GM12878 (cell line): ENCODE data around the gene HAGHL. TPM values are rescaled to one million over a fixed set of nuclear protein-coding genes. Genes with fewer than 3 reads are reported as not detected.

Source experiments
- CUX1 ChIP-seq: IDR thresholded peaks from 2 replicates; pipeline ENCODE4 v1.6.1; 2012; ENCODE audit warnings: improper control_type of control experiment, low read depth, low read length; ENCODE audit not compliant: insufficient replicate concordance
- IRF5 ChIP-seq: fragments of 450-650 bp; IDR thresholded peaks from 2 replicates; pipeline ENCODE4 v1.6.1; 2017; ENCODE audit warnings: borderline replicate concordance
- LARP7 ChIP-seq: fragments of 450-650 bp; IDR thresholded peaks from 2 replicates; pipeline ENCODE4 v1.6.1; 2017; ENCODE audit warnings: mild to moderate bottlenecking
- NRF1 ChIP-seq: conservative IDR thresholded peaks from 2 replicates; pipeline ENCODE4 v1.6.1; 2011; ENCODE audit warnings: mild to moderate bottlenecking, low read depth, low read length, improper control_type of control experiment
- SRF ChIP-seq, 2 experiments: IDR thresholded peaks; 2 replicates each; pipeline ENCODE4 v1.6.1; 2011; ENCODE audit warnings: low read depth in 2 of 2, low read length in 2 of 2, mild to moderate bottlenecking in 1 of 2, moderate library complexity in 1 of 2
- ZBTB40 ChIP-seq: fragments of 450-650 bp; IDR thresholded peaks from 2 replicates; pipeline ENCODE4 v1.6.1; 2016; ENCODE audit warnings: mild to moderate bottlenecking, moderate library complexity, borderline replicate concordance
- ZNF622 ChIP-seq: fragments of 450-650 bp; IDR thresholded peaks from 2 replicates; pipeline ENCODE4 v1.6.1; 2017; ENCODE audit warnings: mild to moderate bottlenecking, inconsistent platforms
- ZZZ3 ChIP-seq: IDR thresholded peaks from 2 replicates; pipeline ENCODE4 v1.6.1; 2011; ENCODE audit warnings: low read depth; ENCODE audit not compliant: control insufficient read depth, insufficient read length
- polyA plus RNA-seq, 11 experiments: library from polyadenylated mRNA; depleted of rRNA in 4 of 11; unstranded in 6 of 11; stranded (reverse) in 5 of 11; fragments of >200 nt; fragmentation: Nextera tagmentation in 4 of 11; fragmentation: Illumina TruSeq in 1 of 11; extraction: Ambion mirVana in 4 of 11; extraction: Trizol in 1 of 11; gene quantifications; 1 replicate in 1 of 11; 2 replicates in 10 of 11; pipeline versions ENCODE4 v1.2.1 to v1.2.3, GENCODE V29; 2011 to 2016; ENCODE audit warnings: inconsistent platforms in 2 of 11, missing spikeins in 2 of 11, low read depth in 1 of 11
- total RNA-seq, 4 experiments: library from RNA; depleted of rRNA in 3 of 4; stranded (reverse); fragments of >200 nt in 3 of 4; fragmentation: Illumina TruSeq in 1 of 4; extraction: Trizol in 1 of 4; gene quantifications; 2 replicates each; pipeline versions ENCODE4 v1.2.1 to v1.2.3, GENCODE V29; 2013 to 2021

HAGHL gene
- total and polyA plus RNA-seq, 10 of the 15 experiments (the other 5 are each of a cell fraction or from before 2014, with no cell fraction given) = 0.23 to 44.6 (median 16.4) TPM

- TF ChIP-seq IRF5 (no peak), CUX1 (no peak), NRF1 (no peak), SRF (IDR thresholded peaks at IDR 0.05; ENCODE audit: low read depth in 2 of 2, low read length in 2 of 2) (no peak), ZZZ3 (no peak), ZNF622 (no peak), ZBTB40 (no peak), LARP7 (no peak)
These were observed 6.7 kb downstream of the HAGHL start (continued) for GRCh38 chr16:733382-734207.
